GM21619 (cell line): ENCODE results near the gene UBE3C.
"Not testable (repeated sequence)": the region's sequence is repeated elsewhere in the genome, so short reads cannot be mapped to it uniquely, and the experiment has no call there.

Source experiments
- ATAC-seq: cut with Tn5 transposase; IDR thresholded peaks from one replicate; pipeline ENCODE4 v1.9.1; 2021; ENCODE audit not compliant: unreplicated experiment

Gene UBE3C

DNA sequence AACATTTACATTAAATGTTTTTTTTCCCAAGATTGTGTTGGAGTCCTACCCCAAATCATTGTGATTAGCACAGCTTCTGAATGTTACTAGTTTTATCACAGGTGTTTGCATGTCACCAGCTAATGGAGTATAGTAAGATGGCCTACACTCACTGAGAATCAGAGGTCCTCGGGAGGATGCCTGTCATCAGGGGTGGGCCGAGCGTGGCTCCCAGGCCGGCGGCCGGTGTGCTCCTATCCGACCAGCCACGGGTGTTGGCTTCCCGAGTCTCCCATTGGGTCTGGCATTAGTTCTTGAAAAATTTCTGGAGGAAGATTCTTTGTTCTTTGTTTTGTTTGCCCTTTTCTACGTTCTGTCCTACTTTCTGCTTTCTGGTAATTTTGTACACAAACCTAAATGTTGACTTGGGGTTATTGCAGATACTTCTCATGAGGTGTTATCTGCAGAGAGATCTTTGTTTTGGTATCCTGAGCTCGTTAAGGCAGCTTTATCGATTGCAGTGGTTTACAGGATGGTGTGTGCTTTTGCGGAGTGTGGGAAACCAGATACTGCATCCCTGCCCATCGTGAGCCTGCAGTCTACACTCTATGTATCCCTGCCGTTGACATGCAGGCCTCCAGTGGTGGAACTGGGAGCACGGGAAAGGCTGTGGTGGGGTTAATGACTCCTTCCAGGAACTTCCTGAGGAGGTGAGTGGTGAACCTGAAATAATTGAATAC is 130.8 kb downstream of the UBE3C start:
- ATAC-seq, result no peak

DNA sequence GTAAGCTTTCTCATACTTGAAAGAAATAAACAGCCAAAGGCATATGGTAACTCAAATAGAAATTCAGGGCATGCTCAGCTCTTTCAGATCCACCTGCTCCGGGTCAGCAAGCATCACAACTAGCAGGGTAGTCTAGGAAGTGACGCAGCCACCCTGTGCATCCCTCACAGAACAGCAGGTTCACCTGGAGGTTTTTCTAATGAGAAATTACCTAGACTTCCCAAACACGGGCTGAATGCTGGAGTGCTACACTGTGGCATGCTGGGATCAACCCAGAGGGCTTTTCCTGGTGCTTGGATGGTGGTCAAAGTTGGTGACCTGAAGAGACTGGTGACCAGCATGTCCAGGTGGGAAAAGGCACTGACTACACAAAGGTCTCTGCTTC is 131.3 kb downstream of the UBE3C start:
- no peak for ATAC-seq

DNA sequence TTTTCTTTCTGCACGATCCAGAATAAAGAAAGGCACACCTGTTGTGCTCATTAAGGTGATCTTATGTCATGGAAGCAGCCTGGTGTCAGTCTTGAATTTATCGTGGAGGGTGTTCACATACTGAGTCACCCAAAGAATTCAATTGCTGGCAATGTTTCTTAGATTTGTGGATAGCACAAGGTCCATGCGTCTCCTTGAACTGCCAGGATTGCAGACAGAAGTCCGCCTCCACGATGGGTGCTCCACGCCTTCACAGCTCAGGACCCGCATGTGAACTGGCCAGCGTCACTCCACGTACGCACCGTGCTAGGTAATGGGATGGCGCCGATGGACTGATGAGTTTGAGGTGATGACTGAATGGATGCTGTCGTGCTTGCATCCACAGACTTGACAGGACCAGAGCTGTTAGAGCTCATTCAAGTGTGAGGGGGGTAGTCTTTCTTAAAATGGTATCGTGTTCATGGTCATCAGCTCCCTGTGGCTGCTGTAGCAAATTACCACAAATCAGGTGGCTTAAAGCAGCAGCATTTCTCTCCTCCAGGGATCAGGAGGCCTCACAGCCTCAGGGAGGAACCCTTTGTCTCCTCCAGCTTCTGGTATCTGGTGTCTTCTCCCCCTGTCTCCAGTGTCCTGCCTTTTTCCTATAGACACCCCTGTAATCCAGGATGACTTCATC is 132.7 kb downstream of the UBE3C start:
- no peak for ATAC-seq

DNA sequence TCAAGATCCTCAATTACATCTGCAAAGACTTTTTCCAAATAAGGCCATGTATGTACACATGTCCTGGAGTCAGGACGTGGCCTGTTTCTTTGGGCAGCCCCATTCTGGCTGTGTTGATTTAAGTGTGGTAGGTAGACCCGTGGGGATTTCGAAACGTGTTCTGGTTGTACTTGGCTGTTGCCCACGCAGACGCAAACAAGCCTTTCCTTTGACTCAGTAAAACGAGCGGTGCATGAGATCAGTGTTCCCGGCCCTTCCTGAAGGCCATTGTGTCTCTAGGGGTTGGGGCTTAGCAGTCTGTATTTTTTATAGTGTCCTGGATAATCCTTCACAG is 133.2 kb downstream of the UBE3C start:
- ATAC-seq, result no peak

DNA sequence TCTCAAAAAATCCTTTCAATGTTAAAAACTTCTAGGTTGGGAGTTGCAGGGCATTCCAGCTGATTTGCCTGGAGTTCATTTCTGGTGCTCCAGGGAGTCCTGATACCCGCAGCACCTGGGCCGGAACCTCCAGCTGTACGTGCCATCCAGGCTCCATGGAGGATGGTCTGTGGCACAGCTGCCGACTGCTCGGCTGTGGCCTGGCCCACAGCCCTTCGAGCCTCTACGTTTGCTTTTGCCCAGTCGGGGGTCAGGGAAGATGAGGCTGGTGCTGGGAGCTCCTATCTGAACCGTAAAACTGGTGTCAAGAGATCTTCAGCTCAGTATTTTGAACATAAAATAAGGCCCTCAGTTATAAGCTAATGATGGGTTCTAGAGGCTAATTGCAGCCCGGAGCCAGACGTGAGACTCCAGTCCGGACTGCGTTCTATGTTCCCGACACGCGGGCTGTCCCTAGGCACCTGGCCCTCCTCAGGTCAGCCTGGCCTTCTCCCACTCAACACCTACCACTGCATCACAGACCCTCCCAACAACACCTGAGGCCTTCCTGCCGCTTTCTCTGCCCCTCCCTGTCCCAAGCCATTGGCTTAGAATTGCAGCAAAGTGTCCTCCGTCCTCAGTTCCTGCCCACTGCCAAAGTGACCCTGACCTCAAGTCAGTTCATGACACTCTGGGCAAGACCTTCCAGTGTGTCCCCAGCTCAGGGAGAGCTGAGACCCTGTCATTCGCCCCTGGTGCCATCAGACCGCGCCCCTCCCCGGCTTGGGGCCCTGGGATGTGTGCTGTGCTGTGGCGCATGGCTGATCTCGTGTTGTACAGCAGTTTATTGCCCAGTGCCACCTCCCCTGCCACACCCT is 133.9 kb downstream of the UBE3C start:
- no peak for ATAC-seq

DNA sequence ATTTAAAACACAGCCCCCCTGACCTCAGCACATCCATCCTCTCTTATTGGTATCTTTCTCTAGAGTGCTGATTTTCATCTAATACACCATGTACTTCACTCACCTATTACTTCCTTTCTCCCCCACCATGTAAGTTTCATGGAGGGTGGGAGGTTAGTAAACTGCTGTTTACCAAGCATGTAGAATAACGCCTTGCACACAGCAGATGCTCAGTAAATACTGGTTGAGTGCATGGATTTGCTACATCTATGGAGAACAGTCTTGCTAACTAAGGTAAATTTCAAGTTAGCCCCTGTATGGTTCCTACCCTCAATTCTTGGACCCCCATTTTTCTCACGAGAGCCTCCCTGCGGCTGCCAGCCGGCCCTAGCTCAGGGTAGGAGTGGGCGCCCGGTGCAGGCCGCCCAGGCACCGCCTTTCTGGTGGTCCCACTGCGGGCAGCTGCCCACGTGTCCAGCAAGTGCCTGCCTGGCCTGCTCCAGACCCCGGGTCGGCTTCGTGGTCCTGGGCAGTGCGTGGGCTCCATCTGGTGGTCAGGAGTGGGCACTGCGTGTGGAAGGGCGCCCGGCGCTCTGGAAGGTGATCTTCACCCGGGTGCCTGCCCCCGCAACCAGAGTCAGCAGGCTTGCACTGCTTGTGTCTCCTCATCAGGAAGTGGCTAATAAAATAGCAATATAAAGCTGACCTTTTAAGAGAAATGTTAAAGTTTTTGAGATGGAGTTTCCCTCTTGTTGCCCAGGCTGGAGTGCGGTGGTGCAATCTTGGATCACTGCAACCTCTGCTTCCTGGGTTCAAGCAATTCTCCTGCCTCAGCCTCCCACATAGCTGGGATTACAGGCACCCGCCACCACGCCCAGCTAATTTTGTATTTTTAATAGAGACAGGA is 134.7 kb downstream of the UBE3C start:
- peak; percentile 71 for ATAC-seq

DNA sequence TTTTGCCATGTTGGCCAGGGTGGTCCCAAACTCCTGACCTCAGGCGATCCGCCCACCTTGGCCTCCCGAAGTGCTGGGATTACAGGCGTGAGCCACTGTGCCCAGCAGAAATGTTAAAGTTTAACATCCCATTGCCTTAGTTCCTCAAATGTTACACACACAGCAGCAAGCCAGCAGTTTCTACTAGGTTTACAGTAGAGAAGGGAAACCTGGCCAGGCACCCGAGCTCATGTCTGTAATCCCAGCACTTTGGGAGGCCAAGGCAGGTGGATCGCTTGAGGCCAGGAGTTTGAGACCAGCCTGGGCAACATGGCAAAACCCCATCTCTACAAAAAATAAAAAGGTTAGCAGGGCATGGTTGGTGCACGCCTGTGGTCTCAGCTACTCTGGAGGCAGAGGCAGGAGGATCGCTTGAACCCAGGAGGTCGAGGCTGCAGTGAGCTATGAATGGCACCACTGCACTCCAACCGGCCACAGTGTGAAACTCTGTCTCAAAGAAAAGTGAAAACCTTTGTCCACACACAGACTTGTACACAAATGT is 135.4 kb downstream of the UBE3C start:
- not testable (repeated sequence) for ATAC-seq

DNA sequence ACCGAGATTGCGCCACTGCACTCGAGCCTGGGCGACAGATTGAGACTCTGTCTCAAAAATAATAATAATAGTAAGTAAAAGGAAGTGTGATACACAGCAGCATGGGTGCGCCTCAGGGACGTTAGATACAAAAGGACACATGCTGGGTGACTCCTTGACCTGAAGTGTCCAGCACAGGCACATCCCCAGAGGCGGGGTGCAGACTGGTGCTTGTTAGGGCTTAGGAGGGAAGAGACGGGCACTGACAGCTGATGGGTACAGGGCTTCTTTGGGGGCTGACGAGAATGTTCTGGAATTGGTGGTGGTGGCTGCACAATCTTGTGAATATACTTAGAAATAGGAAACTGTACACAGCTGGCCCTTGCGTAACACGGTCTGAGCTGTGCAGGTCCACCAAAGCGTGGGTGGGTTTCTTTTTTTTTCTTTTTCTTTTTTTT is 136.3 kb downstream of the UBE3C start:
- no peak for ATAC-seq

DNA sequence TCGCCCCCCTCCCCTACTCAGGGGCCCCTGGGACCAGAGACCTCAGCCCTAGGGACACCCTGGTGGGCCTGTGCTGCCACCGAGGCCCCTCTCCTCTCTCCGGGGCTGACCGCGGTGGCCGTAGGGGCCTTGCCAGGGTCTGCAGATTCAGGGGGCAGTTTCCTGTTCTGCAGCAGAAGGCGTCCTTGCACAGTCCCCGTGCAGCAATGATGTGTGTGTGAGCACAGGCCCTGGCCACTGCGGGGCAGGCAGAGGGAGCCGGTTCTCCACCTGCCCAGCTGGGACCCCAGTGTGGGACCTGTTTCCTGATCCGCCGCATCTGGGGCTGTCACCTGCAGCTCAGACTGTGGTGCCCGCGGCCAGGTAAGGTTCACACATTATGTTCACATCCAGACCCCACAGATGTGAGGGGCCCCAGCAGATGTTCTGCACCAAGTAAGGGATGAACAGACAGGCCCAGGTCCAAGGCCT is 137.4 kb downstream of the UBE3C start:
- no peak for ATAC-seq

DNA sequence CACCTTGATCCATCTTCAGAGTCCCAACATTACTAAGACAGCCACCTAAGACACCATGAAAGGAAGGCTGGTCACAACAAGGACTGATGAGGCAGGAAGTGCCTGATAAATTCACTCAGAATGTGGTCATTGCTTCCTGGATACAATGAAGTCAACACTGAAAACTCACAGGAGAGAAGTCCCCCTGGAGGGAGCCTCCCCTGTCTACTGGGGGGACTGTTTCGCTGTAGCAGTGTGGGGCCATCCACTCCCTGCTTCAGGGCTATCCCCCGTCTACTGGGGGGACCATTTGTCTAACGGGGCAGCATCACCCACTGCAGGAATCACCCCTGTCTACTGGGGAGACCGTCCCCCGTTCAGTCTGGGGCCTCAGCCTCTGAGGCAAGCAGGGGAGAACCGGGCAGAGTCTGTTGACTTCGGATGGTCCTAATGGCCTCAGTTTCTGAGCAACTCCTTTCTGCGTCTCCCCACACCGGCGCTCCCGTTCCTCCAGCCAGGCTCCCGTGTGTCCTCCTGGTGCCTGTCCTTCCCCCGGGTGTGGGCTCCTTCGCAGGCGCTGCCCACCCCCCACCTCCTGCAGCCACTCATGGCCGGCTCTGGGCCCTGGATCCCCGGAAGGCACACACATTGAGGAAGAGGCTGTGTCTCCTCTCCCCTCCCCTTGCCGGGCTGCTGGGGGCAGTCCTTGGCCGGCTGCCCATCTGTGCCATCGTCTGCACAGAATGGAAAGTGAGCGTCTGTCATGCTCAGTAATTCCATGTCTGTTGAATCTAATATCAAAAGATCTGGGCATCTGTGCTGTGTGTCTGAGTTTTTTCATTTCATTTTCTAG is 138.2 kb downstream of the UBE3C start:
- ATAC-seq, result no peak

DNA sequence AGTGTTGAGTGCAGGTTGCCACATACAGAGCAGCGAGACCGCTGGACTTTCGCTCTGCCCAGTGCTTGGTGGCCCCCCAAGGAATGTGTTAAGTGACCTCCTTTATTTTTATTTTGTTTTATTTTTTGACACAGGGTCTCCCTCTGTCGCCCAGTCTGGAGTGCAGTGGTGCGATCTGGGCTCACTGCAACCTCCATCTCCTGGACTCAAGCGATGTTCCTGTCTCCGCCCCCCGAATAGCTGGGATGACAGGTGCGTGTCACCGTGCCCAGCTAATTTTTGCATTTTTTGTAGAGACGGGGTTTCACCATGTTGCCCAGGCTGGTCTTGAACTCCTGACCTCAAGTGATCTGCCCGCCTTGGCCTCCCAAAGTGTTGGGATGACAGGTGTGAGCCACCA is 138.8 kb downstream of the UBE3C start:
- not testable (repeated sequence) for ATAC-seq

DNA sequence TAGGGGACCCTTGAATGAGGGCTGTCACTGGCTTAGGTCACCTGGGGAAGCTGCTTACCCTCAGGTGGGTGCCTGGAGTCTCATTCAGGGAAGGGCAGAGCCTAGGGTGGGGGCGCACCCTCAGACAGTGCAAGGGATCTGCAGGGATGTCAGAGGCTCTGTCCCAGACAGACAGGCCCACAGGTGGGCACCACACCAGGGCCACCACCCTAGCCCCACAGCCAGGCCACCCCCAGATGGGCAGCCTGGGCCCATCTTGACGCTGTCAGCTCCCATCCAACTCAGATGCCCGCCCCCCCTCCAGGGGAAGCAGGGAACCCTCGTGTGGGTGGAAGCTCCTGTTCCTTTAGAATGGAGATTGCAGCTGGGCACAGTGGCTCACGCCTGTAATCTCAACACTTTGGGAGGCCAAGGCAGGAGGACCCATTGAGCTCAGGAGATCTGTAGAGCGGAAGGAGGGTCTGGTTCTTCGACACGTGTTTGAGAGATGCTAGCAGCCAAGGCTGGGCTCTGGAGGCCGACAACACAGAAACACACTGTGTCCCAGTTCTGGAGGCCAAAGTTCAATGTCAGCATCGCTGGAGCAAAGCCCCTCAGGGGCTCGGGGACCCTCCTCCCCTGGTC is 139.6 kb downstream of the UBE3C start:
- ATAC-seq, result no peak

DNA sequence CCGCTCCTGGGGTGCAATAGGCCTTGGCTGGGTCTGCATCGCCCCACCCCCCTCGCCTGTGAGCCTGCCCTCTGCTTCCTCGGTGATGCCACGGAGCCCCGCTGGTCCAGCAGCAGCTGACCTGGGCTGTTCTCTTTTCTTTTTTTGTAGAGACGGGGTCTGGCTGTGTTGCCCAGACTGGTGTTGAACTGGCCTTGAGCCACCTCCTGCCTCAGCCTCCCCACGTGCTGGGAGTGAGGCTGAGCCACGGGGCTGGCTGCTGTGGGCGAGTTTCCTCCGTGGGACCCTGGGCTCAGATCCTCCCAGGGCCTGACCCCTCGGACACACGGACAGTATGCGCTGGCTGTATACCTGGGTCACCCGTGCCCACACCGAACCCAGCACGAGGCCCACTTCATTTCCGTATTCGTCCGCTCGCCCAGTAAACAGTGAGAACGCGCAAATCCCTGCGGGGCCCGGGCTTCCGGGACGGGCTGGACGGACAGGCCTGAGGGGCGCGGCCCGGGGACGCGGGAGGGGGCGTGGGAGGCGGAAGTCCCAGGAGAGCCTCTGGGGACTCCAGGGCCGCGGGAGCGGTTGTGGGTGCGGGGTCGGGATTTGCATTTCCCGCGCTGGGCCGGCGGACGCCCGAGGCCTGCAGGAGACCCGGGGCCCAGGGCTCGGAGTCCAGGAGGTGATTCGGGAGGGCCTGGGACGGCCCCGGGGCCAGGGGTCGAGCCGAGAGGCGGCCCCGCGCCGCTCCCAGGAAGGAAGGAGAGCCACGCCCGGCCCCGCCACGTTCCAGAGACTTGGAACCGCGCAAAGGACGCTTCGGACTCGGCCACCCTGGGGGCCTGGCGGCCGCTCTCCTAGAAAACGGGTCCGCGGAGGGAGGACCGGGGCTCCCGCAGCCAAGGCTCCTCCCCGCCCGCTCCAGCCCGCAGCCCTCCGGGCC is 140.3 kb downstream of the UBE3C start:
- ATAC-seq, result peak; percentile 45

DNA sequence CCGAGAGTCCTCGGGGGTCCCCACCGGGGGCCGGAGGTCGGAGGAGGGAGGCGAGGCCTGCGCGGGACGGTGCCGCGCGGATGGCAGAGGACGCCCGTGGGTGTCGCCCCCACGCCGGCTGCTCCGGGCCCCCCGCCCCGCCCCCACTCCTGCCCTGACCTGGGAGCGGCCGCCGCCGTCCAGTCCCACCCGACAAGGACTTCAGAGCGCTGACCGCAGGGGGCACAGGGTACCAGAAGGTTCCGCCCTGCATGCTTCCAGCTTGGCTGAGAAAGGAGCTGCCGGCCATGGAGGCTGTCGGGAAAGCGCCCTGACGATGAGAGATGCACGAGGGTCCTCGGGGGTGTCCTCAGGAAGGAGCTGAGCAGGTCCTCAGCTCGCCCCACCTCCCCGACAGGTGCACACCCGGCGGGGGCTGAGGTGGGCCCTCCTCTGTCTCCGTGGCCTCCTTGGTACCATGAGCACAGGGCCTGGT is 141.1 kb downstream of the UBE3C start:
- no peak for ATAC-seq

DNA sequence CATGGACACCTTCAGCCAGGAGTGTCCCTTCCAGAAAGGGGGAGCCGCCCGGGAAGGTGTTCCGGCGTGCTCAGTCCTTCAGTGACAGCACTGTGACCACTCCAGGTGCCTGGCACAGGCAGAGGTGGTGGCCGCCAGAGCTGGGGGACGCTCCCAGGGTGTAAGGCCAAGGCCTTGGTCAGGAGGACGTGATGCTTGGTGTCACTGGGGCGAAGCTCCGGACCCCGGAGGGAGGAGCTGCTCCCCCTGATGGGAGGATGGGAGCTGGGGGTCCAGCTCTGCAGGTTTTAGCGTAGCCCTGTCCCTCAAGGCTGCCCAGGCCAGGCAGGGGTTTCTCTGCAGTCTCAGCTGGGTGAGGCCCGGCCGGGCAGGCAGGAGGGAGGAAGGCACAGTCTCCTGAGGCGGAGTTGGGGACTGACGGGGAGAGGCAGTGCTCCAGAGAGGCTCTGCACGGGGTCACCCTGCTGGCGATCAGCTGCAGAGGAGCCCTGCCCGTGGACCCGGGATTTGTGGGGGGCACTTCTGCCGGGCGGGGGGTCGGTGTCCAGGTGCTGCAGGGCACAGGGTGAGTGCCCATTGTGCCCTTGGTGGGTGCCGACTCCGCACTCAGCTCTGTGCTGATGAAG is 141.6 kb downstream of the UBE3C start:
- no peak for ATAC-seq

DNA sequence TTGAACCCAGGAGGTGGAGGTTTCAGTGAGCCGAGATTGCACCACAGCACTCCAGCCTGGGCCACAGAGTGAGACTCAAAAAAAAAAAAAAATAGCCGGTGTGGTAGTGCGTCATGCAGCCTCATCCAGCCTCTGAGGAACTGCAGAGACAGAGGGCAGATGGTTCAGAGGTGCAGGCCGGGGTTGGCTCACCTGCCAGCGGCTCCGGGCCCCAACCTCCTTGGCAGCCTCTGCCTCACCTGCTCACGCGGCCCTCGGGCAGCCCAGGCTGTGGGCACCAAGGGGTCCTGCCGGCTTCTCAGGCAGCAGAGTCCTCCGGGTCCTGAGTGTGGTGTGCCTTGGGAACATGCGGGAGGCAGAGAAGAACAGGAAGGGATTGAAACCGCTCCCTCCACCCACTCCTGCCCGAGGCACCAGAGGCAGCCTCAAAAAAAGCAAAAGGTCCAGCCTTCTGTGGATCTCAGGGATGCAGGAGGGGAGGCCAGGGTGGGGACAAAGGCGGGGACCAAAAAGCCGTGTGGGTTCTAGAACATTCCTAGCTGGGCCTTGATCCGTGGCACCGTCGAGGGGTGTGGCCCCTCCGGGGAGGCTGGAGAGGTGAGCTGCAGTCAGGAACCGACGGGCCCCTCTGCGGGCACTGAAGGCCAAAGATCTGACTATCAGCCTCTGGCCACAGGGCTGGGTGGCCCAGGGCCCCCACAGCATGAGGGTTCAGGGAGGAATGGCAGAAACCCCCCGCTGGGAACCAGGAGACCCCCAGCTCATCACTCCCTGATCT is 142.7 kb downstream of the UBE3C start:
- ATAC-seq, result no peak
